Stimulated activated CD4-positive, alpha-beta T cell treated with anti-CD3 and anti-CD28 coated beads, Interleukin-4, amount 100 ng/mL, for 1 hour (primary cell): ENCODE results near the gene MTUS2.
A peak's percentile ranks its signal among the peaks of the same experiment; 100 is the strongest.

Experiments used
- DNase-seq: peaks from one replicate; pipeline ENCODE4 v3.0.0-alpha.2; 2020

The MTUS2 gene

DNA sequence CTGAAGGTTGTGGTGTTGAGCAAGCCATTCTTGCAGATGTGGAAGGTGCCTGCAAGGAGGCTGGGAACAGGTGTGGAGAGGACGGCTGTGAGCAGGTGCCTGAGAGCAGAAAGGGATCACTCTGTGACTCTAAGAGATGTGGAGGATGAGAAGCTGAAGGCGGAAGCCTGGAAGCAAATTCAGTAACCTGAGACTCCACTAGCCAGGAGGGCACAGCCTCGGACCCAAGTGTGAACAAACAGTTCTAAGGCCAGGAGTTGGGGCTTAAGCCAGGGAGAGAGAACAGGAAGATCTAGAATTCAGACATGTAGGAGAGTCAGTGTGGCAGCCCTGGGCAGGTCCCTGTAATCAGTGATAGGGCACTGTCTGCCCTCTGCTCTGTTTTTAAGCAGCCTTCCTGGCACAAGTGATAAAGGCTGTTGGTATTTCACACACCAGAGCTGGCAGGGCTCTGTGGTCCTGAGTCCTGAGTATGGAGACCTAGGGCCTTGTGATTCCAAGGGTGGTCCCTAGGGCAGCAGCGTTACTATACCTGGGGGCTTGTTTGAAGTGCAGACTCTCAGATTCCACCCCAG is 644.1 kb downstream of the MTUS2 start:
- DNase-seq, result no peak

DNA sequence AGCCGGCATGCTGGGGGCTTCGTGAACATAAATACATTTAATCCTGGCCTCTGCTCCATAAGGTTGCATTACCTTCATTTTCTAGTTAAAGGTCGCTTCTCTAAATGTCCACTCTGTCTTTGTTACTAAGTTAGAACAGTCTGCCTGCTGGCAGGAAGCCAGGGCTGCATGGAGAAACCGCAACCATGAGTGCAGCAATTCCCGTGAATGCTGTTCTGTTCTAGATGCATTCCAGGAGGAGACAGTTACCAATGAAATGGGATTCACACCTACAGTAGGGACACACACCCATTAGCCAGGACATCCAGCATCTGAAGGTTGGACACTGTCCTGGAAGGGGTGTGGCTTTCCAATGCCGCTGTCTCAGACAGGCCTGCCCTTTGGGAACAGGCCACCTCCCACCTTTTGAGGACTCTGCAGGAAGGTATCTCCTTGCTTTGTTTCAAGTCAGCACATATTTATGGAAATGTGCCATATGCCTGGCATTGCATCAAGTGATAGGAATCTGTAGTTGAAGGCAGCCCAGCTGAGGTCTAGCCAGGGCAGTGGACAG is 645.7 kb downstream of the MTUS2 start:
- DNase-seq, result no peak

DNA sequence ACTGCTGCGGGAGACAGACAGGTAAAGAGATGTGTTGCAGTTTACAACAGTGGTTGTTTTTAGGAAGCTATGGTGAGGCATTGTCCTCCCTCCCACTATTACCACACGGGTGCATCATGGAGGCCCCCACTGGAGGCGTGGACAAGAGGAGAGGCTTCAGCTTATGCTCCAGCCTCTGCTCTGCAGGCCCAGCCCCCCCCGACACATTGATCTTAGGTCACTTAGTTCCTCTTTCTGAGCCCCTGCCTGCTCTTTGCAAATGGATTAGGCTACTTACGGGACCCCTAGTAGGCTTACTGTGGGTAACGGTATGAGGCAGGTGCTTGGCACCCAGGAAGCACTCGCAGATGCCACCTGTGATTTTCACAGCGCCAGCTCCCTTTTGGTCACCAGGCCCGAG is 651.4 kb downstream of the MTUS2 start:
- no peak for DNase-seq

DNA sequence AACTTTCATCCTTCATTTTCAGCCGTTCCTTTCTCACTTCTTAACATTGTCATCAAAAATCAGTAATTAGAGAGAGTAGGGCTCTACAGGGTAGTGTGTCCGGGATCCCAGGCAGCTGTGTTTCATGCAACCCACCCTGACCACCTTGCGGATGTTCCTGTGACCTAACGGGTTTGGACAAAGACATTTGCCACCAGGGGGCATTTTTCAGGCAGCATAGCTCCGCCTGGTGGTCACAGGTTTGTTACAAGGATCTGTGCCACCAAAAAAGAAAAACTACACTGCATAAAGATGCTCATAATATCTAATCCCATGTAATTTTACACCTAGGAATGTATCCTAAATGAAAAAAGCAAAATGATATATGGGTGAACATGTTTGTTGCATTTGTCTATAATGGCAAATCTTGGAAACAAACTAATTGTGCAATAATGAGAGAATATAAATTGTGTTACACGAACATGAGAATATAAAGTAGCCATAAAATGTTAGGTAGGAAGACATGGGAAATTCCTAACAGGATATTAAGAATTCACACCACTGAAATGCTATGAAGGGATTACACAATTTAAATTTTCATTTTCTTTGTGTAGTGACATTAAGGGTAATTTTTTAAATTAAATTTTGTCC is 652.3 kb downstream of the MTUS2 start:
- DNase-seq, result peak; percentile 35

DNA sequence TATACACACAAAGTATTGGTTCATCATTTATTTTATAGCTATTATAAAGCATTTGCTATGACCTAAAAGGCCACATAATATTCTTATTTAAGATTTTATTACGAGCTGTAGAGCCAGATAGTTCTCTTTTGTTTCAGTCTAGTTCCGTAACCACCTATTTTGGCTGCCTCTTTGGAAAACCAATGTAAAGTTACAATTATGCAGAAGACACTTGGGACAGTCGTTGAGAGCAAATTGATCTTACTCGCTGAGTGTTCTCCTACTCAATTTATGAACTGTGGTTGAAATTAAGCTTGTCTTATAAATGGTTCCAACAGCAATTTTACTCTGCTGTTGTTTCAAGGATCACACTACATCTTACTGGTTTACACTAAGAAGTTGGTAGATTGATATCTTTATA is 653.0 kb downstream of the MTUS2 start:
- no peak for DNase-seq

DNA sequence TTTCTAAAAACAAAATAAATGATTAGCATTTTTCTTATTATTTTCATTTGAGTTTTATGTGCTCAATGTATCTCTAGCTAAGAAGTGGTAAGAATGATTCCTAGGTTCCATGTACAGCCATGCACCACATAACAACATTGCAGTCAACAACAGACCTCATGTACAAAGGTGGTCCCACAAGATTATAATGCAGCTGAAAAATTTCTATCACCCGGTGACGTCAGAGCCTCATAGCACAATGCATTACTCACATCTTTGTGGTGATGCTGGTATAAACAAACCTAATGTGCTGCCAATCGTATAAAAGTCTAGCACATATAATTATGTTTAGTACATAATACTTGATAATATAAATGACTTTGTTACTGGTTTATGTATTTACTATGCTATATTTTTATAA is 654.9 kb downstream of the MTUS2 start:
- DNase-seq, result no peak

DNA sequence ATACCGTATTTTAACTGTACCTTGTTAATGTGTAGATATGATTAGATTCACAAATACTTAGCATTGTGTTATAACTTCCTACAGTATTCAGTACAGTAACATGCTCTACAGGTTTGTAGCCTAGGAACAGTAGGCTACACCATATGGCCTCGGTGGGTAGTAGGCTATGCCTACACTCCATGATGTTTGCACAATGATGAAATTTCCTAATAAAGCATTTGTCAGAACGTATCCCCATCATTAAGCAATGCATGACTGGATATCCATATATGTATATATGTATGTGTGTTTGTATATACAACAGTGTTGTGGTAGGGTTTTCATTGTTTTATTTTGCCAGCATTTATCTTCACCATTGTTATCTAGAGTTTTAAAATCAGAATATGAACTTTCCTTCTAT is 655.9 kb downstream of the MTUS2 start:
- no peak for DNase-seq

DNA sequence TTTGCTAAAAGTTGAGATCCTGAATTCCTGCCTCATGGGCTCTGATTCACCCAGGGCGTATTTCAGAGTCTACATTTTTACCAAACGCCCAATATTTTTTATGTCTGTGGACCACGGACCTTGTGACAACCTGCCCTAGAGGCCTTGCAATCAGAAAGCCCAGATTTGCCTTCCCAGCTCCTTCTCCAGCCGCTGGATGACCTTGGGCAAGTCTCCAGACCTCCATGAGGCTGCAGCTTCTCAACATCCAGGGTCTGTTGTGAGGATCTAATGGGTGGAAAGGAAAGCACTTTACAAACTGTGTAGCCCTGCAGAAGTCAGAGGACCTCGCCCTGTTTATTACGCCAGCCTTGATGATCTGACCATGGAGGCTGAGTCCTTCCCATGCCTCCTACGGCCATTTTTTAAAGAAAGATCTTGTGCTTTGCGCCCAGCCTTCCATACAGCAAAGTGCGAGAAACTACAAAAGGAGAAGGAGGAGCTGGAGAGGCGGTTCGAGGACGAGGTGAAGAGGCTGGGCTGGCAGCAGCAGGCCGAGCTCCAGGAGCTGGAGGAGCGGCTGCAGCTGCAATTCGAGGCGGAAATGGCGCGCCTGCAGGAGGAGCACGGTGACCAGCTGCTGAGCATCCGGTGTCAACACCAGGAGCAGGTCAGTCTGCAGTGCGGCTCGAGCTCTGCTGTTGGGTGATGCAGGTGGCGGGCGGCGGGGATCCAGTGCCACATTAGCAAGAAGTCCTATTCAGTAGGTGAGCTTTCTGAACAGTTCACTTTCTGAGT is 659.8 kb downstream of the MTUS2 start:
- DNase-seq, result no peak

DNA sequence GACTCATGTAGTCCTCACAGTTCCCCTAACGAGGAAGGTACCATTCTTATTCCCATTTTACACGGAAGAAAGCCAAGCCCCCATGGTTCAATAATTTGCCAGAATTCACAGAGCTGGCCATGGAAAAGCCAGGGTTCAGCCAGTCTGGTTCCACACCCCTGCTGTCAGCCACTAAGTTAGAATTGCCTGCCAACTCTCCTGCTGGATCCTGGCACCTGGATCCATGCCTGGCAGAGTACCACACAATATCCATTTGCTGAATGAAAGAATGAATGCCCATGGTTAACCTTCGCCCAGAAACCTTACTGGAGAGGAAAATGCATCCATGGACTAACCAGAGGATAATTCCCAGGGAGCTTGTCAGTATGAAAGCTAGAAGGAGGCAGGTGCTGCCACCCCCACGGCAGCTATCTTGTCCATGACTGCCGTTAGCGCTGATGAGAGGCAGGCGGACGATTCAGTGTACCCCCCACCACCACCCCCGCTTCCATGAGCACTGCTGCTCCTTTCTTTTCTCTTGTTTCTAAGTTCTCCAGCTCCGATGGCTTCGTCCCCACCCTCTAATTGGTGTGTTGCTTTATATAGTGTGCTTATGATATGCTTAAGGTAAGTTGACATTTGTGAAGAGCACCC is 660.9 kb downstream of the MTUS2 start:
- no peak for DNase-seq

DNA sequence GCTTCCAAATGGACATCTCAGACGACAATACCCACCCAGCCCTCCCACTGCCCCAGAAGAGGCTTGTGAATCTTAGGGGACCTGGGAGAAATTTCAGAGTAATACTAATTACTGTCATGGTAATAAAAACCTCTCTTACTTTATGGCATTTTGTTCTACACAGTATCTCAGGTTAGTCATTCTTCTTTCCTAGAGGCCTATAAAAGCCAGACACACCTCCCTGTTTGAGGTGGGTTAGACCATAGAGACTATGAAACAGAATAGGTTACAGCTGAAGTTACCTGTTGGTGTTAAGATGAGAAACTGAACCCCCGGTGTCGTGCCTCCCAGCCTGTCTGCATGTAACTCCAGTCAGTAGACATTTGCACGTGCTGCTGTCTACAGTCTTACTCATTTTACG is 661.5 kb downstream of the MTUS2 start:
- DNase-seq, result no peak

DNA sequence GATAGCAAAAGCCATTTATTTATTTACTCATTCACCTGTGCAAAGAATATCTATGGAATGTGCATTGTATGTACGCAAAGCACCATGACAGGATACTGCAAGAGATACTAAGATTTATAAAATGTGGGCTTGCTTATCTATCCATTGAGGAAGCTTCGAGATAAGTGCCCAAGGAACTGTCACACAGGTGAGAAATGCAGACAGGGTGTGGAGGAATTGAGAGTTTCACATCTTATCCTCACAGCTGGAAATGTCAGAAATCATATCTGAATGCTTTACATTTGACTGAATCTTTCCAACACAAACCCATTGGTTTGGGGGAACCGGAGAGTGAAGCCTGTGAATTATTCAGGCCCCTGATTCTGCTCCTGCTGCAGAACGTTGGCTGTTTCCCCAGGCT is 662.4 kb downstream of the MTUS2 start:
- DNase-seq, result no peak

DNA sequence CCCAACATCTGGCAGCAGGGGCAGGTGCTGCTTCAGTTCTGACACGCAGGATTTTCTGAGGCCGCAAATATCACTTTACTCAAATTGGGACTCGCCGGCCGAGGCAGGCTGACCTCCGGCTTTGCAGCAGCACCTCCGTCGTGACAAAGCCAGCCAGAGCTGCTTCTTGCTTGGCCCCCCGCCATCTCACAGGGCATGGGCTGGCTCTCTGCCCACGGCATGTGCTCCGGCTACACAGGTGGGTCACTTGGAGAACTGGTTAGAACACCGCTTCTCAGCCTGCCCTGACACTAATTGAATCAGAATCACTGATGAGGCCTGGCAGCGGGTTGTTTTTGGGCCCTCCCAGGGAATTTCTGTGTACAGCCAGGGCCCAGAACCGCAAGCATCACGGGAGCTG is 663.1 kb downstream of the MTUS2 start:
- DNase-seq, result no peak

DNA sequence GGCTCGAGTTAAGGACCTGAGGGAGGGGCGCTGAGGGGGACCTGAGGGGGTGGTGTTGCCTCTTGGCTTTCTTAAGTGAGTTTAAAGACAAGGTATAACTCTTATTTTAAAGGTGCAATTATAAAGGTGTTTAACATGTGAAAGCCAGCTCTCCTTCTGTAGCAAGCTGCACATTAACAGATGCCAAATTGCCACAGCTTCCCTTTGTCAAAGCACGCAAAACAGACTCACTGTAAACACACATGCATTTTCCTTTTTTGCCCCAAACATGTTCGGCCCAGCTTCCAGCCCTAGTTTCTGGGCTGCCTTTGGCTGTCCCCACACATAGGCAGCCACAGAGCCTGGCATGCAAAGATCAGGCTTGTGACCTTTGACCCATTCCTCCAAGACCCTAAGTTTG is 663.5 kb downstream of the MTUS2 start:
- DNase-seq, result no peak

DNA sequence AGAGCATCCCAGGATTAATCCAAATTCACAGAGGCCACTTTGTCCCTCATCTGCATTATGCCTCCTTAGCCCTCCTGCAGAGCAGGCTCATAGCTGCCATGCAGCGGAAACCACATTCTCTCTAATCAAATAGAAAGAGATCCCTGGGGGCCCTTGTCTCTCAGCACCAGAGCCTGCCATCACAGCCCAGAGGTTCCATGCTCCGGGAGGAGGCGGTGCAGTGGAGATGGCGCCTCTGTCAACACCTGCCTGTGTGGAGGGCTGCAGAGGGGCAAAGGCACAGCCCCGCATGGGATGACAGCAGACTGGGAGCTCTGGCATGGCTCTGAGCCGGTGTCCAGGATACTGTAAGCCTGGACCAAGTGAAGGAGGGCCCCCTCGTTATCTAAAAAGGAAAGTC is 664.1 kb downstream of the MTUS2 start:
- DNase-seq, result no peak

DNA sequence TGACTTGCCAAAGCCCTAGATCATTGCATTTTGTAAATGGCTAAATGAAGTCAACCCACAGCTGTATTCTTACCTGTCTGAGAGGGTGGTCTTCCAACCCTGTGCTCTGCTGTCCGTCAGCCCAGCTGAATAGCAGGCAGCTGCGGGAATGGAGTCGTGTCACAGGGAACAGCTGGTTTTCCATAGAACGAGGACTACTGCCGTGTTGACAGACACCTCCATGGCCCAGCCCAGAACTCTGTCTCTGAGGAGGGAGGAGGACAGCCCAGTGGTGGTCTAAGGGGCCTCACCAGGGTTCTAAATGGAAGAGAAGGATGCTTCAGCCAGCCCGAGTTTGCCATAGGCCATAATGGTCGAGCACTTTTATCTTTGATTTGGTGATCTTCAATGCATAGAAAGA is 664.7 kb downstream of the MTUS2 start:
- DNase-seq, result no peak

DNA sequence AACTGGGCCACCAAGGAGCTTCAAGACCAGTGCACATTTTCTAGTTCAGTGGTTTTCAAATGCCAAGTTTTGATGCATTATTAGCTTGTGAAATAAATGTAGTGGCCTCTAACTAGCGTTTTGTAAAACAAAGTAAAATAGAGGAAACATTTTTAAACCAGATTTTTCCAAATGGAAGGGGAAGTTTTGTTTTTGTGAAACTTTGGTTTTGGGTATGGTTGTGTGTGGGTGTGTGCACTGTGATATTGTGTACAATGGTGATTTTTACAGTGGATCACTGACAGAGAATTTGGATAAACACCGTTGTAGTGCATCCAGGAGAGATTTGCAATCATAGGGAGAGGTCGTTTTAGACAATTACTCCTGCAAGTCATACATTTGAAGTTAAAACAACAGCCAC is 666.4 kb downstream of the MTUS2 start:
- no peak for DNase-seq

DNA sequence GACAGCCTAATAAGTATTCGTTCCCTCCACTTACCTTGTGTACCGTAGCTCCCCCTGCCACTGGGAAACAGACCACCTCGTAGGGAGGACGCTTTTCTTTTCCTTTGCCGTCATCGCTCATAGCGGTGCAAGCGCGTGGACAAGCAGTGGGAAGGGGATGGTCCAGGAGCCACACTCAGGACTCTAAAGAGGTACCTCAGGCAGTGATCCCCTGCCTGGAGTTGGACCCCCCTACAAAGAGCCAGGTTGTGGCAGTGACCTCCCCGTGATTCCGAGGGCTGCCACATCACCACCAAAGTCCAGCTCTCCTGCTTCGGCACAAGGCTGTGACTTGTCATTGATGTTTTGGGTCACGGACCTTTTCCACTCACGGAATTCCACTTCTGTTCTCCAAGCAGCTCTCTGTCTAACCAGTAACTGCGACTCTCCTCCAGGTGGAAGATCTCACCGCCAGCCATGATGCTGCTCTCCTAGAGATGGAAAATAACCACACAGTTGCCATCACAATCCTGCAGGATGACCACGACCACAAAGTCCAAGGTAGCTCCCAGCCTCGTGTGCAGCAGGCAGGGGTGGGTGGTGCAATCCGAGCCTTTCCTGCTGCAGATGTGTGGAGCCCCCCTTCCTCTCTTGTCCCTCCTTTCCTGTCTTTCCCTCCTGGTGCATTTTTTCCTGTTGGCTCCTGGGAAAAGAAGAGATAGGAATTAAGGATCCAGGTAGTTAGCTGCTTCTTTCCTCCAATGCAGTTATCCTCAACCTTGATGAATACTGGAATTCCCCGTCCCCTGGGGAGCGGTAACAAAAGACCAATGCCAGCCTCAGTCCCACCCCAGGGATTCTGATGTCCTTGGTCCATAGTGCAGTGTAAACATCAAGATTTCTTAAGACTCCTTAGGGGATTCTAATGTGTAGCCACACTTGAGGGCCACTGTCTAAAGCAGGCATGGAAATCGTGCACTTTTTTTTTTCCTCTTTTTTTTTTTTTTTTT is 667.6 kb downstream of the MTUS2 start:
- DNase-seq, result no peak

DNA sequence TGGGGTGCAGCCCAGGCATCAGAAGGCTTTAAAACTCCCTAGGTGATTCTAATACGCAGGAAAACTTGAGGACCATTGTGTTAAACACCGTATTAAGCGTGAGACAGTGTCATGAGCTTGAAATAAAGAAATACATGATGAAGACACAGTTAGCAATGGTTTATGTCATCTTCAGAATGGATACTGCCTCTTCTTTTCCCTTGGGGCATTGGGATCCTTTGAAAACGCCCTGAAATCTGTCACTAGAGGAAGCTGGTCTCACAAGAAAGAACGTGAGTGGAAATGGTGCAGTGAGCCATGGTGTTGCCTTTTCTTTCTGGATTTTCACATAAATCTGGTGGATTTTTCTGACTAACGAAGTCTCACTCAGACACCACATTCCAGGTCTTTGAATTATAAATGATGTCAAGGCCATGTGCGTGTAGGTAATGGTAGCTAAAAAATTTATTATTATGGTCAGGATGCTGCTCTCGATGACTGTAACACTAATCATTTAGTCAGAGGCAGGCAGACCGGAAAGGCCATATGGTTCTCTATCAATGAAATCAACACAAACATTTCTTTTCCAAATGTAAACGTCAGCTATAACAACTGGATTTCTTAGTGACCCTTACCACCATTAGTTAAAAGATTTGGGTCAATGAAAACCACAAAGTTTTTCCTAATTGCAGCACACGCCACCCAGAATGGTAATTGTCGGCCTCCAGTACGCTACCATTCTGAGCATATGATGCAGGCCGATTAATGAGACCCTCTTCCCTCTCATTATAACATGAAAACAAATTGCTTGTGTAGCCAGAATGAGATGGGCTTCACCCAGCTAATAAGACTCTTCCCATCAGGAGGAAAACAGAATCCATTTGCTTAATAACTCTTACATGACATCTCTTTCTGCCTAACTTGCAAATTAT is 669.8 kb downstream of the MTUS2 start:
- DNase-seq, result no peak

DNA sequence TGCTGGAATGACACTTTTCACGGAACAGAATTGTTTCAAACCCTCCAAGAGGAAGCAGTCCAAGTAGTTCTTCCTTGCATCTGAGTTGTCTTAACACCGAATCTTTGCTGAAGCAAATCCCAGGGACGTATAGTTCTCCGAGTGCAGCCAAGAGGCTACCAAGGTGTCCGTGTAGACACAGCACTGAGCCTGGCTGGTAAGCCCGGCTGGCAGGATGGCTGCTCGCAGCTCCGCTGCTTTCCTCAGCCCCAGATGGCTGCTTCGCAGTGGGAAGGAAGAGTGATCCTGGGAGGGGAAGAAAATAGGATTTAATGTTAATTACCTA is 670.4 kb downstream of the MTUS2 start:
- DNase-seq, result no peak

DNA sequence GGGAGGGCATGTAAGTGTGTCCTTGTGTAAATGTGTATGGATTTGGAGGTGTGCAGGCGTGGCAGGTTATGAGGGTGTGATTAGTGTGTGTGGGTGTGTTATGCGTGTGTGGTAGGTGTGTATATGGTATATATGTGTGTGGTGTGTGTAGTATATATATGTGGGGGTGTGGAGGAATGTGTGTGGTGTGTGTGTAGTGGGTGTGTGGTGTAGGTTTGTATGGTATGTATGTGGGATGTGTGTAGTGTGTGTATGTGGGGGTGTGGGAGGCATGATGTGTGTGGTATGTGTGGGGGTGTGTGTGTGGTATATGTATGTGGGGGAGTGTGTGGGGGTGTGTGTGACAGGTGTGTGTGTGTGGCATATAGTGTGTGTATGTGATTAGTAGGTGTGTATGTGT is 671.1 kb downstream of the MTUS2 start:
- DNase-seq, result no peak

DNA sequence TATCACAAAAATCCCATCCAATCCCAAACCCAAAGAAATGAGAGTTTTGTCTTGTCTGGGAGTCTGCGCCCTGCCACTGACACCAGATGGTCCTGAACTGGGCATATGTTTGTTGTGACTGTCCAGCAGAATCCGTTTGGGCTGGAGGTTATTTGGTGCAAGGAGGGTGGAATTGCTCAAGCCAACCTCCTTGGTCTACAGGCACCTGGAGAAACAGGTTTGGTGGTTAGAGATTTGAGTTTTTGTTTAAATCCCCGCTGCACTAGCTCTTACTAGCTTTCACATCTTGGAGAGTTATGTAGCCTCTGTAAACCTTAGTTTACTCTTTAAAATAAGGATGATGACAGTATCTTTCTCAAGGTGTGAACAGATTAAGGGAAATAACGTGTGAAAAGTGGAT is 673.7 kb downstream of the MTUS2 start:
- no peak for DNase-seq

DNA sequence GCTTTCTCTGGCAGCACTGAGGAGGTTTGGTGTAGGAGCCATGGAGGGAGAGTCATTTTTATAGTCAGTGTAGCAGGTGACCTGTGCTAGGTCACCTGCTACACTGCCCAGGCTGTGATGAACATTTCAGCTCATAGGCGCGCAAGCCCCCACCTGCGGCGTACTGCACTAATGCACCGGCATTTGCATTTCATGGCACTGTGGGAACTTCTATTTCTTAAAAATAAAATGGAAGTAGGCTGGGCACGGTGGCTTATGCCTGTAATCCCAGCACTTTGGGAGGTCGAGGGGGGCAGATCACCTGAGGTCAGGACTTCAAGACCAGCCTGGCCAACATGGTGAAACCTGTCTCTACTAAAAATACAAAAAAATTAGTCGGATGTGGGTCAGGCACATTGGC is 674.4 kb downstream of the MTUS2 start:
- DNase-seq, result no peak
